Spleen (tissue), 11 donors: Measurements from ENCODE around the gene ADD2. TPM values are rescaled to one million over a fixed set of nuclear protein-coding genes. Genes with fewer than 3 reads are reported as not detected.

Experiments used
- DNase-seq: peaks from one replicate; pipeline ENCODE4 v3.0.0-alpha.2; 2020
- H3K27ac ChIP-seq, 8 donors: fragments of 200-600 bp; sonication (generic) in 7 of 8; 1 replicate in 4 of 8; 2 replicates in 4 of 8; pipeline versions ENCODE4 v1.5.0 to v1.8.0; 2016 to 2021; ENCODE audit warnings: inconsistent platforms in 4 of 8, mild to moderate bottlenecking in 4 of 8, moderate library complexity in 1 of 8
- H3K27me3 ChIP-seq, 7 donors: fragments of 200-600 bp; sonication (generic) in 6 of 7; replicated peaks in 1 of 7; 1 replicate in 4 of 7; 2 replicates in 3 of 7; pipeline versions ENCODE4 v1.5.0 to v1.8.0; 2016 to 2021; ENCODE audit warnings: inconsistent platforms in 3 of 7, mild to moderate bottlenecking in 1 of 7
- H3K36me3 ChIP-seq, 6 donors: fragments of 200-600 bp; sonication (generic) in 5 of 6; 1 replicate in 4 of 6; 2 replicates in 2 of 6; pipeline versions ENCODE4 v1.5.0 to v1.8.0; 2016 to 2021; ENCODE audit warnings: inconsistent platforms in 2 of 6
- H3K4me1 ChIP-seq, 6 donors: fragments of 200-600 bp; sonication (generic) in 5 of 6; 1 replicate in 3 of 6; 2 replicates in 3 of 6; pipeline versions ENCODE4 v1.5.0 to v1.8.0; 2016 to 2021; ENCODE audit warnings: inconsistent platforms in 3 of 6
- H3K4me3 ChIP-seq, 8 donors: fragments of 200-600 bp; sonication (generic) in 7 of 8; 1 replicate in 4 of 8; 2 replicates in 4 of 8; pipeline versions ENCODE4 v1.5.0 to v1.8.0; 2016 to 2021; ENCODE audit warnings: inconsistent platforms in 4 of 8, mild to moderate bottlenecking in 4 of 8, moderate library complexity in 2 of 8
- H3K9me3 ChIP-seq, 8 donors: fragments of 200-600 bp; sonication (generic) in 7 of 8; 1 replicate in 4 of 8; 2 replicates in 4 of 8; pipeline versions ENCODE4 v1.5.0 to v1.8.0; 2016 to 2021; ENCODE audit warnings: inconsistent platforms in 4 of 8
- POLR2A ChIP-seq, 3 donors: fragments of 450-650 bp; IDR thresholded peaks; one replicate each; pipeline ENCODE4 v1.5.1; 2017; ENCODE audit warnings: antibody characterized with exemption in 3 of 3, mild to moderate bottlenecking in 1 of 3
- POLR2AphosphoS5 ChIP-seq, 3 donors: sonication (generic); formaldehyde crosslinking; IDR thresholded peaks; one replicate each; pipeline ENCODE4 v1.5.1; 2017; ENCODE audit warnings: antibody characterized with exemption in 3 of 3
- WGBS, 5 donors: extraction: QIAGEN DNeasy Blood & Tissue Kit in 3 of 5; methylation state at CpG; one replicate each; pipeline versions ENCODE4 v1.1.5 to v1.1.7; 2013 to 2018; 5-methylcytosine and 5-hydroxymethylcytosine counted together
- intact Hi-C: fragments of 100-400 bp; cut with DNase I; formaldehyde crosslinking; loops from one replicate; pipeline ENCODE4 v1.15.0; 2023; ENCODE audit warnings: low total_unique reads
- polyA plus RNA-seq, 3 donors: library from polyadenylated mRNA; stranded (reverse); fragments of 200-250 nt; gene quantifications; one replicate each; pipeline ENCODE4 v1.2.1, GENCODE V29; 2013
- total RNA-seq, 7 donors: library from RNA; depleted of rRNA in 3 of 7; stranded (reverse); fragments of >200 nt in 3 of 7; fragmentation: NEBNext Ultra II Directional in 4 of 7; extraction: Animal tissue kit (Norgen Biotek cat#: 25700) in 4 of 7; gene quantifications; one replicate each; pipeline versions ENCODE4 v1.1.0 to v1.2.1, GENCODE V29; 2016 to 2021
- TF ChIP-seq, protein P1 (sequence below), 11 experiments: fragments of 200-600 bp in 7 of 11; fragments of 450-650 bp in 4 of 11; sonication (generic) in 4 of 11; IDR thresholded peaks in 8 of 11; conservative IDR thresholded peaks in 3 of 11; 1 replicate in 7 of 11; 2 replicates in 4 of 11; pipeline versions ENCODE4 v1.4.0 to v1.8.0; 2016 to 2021; ENCODE audit warnings: antibody characterized with exemption in 11 of 11, inconsistent platforms in 4 of 11, mild to moderate bottlenecking in 1 of 11
- donor health status: healthy with polysubstance abuse.
- donor health status: DM: no; HTN: no; CAD: no; lungs with moderate emphysema.
- donor health status: DM: no; HTN: no; CAD: no.
- donor health status: Bipolar disorder and iron deficiency.
- donor health status: healthy.
- donor health status: DM: no; HTN: no; CAD: no.
- donor health status: DM: yes; HTN: yes; CAD: no.

Gene ADD2
- total and polyA plus RNA-seq, 10 donors, result 0.47 to 7.1 (median 3.8) TPM

DNA sequence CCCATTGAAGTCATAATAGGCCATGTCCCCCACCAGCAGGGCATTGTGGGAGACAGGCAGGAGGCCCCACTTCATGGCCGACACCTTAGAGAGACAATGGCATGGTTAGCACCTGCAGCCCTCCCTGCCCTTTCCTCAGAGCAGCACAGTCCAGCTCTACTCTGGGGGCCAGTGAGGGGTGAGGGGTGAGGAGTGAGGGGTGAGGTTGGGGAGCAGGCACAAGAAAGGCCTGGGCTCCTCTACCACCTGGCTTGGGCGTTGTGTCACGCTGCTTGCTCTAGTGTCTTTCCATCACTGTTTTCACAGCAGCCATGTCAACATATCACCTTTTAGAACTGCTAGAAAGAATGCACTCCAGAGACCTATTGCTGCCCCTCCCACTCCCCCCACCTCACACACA, 77.2 kb downstream of the ADD2 start:
- peaks cover 0 to 24% (median 0%) of the 10 kb centered on the region in 6 donors for H3K36me3 ChIP-seq
- no peak overlapping the region for H3K27ac ChIP-seq
- no peaks in the 10 kb centered on the region for H3K4me1 ChIP-seq
- intact Hi-C loops, result no loop called here
- H3K27me3 ChIP-seq, result peaks cover 0 to 4% (median 0%) of the 10 kb centered on the region in 7 donors
- peak; percentile 24 for DNase-seq
- no peaks in the 10 kb centered on the region for H3K9me3 ChIP-seq
- TF ChIP-seq, protein P1, sequence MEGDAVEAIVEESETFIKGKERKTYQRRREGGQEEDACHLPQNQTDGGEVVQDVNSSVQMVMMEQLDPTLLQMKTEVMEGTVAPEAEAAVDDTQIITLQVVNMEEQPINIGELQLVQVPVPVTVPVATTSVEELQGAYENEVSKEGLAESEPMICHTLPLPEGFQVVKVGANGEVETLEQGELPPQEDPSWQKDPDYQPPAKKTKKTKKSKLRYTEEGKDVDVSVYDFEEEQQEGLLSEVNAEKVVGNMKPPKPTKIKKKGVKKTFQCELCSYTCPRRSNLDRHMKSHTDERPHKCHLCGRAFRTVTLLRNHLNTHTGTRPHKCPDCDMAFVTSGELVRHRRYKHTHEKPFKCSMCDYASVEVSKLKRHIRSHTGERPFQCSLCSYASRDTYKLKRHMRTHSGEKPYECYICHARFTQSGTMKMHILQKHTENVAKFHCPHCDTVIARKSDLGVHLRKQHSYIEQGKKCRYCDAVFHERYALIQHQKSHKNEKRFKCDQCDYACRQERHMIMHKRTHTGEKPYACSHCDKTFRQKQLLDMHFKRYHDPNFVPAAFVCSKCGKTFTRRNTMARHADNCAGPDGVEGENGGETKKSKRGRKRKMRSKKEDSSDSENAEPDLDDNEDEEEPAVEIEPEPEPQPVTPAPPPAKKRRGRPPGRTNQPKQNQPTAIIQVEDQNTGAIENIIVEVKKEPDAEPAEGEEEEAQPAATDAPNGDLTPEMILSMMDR (IDR thresholded peaks at IDR 0.05 in 8 of 11, conservative IDR thresholded peaks at IDR 0.05 in 3 of 11), result no peak
- no peak for TF ChIP-seq POLR2AphosphoS5 (IDR thresholded peaks at IDR 0.05)
- TF ChIP-seq POLR2A (IDR thresholded peaks at IDR 0.05), result no peak
- 83 to 100% (median 92%) methylated on average over 3 of the region's 3 CpGs for WGBS, 5 donors
- no peak overlapping the region for H3K4me3 ChIP-seq

DNA sequence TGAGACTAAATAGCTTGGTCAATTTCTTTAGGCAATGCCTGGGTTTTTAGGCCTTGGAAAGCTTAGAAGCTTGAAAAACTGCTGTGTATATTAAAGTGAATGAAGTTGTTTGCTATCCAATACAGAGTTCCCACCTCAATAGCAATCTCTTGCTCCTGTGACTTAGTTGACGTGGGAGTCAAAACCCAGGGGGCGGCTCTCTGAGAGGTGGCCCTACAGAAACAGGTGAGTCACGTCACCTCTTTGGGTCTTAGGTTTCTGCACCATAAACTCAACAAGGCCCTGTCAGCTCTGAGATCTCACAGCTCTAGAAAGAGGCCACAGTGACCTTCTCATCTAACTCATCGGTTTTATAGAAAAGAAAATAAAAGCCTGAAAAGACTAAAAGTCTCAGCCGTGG, 79.6 kb downstream of the ADD2 start:
- no peak overlapping the region for H3K4me3 ChIP-seq
- TF ChIP-seq POLR2AphosphoS5 (IDR thresholded peaks at IDR 0.05) (no peak), POLR2A (IDR thresholded peaks at IDR 0.05) (no peak)
- TF ChIP-seq, protein P1 (IDR thresholded peaks at IDR 0.05 in 8 of 11, conservative IDR thresholded peaks at IDR 0.05 in 3 of 11), result no peak
- peaks cover 0 to 7% (median 0%) of the 10 kb centered on the region in 7 donors for H3K27me3 ChIP-seq
- 90 to 95% (median 92%) methylated on average over 5 of the region's 5 CpGs for WGBS, 5 donors
- intact Hi-C loops, result no loop called here
- no peaks in the 10 kb centered on the region for H3K9me3 ChIP-seq
- no peak for DNase-seq
- H3K36me3 ChIP-seq, result peaks cover 0 to 24% (median 0%) of the 10 kb centered on the region in 6 donors
- no peak overlapping the region for H3K27ac ChIP-seq
- H3K4me1 ChIP-seq, result no peaks in the 10 kb centered on the region

DNA sequence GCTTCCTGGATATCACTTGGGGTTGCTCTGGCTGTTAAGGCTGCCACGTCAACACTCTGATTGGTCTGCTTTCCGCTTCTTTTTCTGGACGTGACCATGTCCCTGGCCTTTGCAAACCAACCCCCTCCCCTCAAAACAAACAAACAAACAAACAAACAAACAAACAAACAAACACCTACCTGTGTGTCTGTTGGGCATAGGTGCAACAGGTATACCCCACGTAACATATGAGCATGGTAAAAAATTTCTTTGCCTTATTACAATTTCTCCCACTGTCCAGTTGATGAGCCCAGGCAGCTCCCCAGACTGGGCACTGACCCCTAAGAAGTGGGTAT, 80.6 kb downstream of the ADD2 start:
- intact Hi-C loops, result no loop called here
- WGBS, 5 donors, result 91 to 96% (median 93%) methylated on average over 4 of the region's 4 CpGs

DNA sequence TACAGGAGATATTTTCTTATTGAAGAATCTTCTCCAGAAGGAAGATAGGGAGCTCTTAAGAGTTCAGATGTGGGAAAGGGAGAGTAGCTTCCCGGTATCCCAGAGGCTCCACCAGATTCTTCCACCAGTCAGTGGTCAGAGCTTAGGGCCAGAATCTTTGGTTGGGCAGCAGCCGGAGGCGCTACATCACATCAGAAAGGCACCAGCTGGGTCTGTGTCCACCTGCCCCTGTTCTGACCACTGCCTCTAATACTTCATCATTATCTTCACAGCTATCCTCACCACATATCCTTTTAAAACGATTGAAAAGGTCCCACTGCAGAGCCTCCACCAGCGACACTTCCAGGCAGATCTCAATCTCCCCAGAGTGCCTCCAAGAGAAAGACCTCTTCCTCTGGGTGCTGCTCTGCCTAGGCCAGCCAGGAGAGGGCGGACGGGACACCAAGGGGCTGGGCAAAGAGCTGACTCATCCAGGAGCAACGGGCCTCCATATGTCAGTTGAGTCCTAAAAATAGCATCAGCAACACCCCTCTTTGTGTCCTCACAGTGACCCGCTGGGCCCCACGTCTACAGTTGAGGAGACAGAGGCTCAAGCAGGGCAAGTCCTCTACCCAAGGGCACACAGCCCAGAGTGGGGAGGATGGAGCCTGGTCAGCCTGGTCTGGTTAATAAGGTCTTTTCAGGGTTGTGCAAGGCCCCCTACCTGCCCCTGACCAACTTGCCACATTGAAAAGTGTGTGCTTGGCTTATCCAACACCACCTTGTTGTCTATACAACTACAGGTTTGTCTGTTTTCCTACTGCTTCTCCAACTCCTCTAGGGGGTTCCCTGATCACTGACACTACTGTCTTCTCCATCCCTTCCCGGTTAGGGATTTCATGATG, 81.2 kb downstream of the ADD2 start:
- no peaks in the 10 kb centered on the region for H3K9me3 ChIP-seq
- peak; percentile 69 for DNase-seq
- no peak overlapping the region for H3K27ac ChIP-seq
- WGBS, 5 donors, result 52 to 63% (median 56%) methylated on average over 11 of the region's 11 CpGs
- H3K4me1 ChIP-seq, result no peaks in the 10 kb centered on the region
- peaks cover 0 to 12% (median 0%) of the 10 kb centered on the region in 6 donors for H3K36me3 ChIP-seq
- TF ChIP-seq POLR2A (IDR thresholded peaks at IDR 0.05) (no peak), POLR2AphosphoS5 (IDR thresholded peaks at IDR 0.05) (no peak)
- TF ChIP-seq, protein P1 (IDR thresholded peaks at IDR 0.05 in 8 of 11, conservative IDR thresholded peaks at IDR 0.05 in 3 of 11), result peak in 2 of 11 experiments; percentile 14 to 15
- H3K27me3 ChIP-seq, result peaks cover 0 to 7% (median 0%) of the 10 kb centered on the region in 7 donors
- intact Hi-C loops, result no loop called here
- H3K4me3 ChIP-seq, result no peak overlapping the region

More for the DNA sequence above, 80.6 kb downstream of the ADD2 start:
- peaks cover 0 to 19% (median 0%) of the 10 kb centered on the region in 6 donors for H3K36me3 ChIP-seq
- H3K9me3 ChIP-seq, result no peaks in the 10 kb centered on the region
- DNase-seq, result no peak
- no peak overlapping the region for H3K4me3 ChIP-seq
- TF ChIP-seq POLR2A (IDR thresholded peaks at IDR 0.05) (no peak), POLR2AphosphoS5 (IDR thresholded peaks at IDR 0.05) (no peak)
- TF ChIP-seq, protein P1 (IDR thresholded peaks at IDR 0.05 in 8 of 11, conservative IDR thresholded peaks at IDR 0.05 in 3 of 11), result no peak
- H3K27ac ChIP-seq, result no peak overlapping the region
- H3K27me3 ChIP-seq, result peaks cover 0 to 7% (median 0%) of the 10 kb centered on the region in 7 donors
- no peaks in the 10 kb centered on the region for H3K4me1 ChIP-seq
